ENCODE results near the gene THRB. TPM values are rescaled to one million over a fixed set of nuclear protein-coding genes. Genes with fewer than 3 reads are reported as not detected.
A peak's percentile ranks its signal among the peaks of the same experiment; 100 is the strongest.

Gene THRB
- total RNA-seq, 4 donors from 2014 or later: 3.7 to 11.3 (median 6.1) TPM

- intact Hi-C loops (cut with DNase I): no loop called here
- no peak overlapping the region for H3K4me3 ChIP-seq
- TF ChIP-seq, protein P1, sequence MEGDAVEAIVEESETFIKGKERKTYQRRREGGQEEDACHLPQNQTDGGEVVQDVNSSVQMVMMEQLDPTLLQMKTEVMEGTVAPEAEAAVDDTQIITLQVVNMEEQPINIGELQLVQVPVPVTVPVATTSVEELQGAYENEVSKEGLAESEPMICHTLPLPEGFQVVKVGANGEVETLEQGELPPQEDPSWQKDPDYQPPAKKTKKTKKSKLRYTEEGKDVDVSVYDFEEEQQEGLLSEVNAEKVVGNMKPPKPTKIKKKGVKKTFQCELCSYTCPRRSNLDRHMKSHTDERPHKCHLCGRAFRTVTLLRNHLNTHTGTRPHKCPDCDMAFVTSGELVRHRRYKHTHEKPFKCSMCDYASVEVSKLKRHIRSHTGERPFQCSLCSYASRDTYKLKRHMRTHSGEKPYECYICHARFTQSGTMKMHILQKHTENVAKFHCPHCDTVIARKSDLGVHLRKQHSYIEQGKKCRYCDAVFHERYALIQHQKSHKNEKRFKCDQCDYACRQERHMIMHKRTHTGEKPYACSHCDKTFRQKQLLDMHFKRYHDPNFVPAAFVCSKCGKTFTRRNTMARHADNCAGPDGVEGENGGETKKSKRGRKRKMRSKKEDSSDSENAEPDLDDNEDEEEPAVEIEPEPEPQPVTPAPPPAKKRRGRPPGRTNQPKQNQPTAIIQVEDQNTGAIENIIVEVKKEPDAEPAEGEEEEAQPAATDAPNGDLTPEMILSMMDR (IDR thresholded peaks at IDR 0.05): no peak
- no peak for TF ChIP-seq POLR2A (IDR thresholded peaks at IDR 0.05)
- DNase-seq: no peak
- no peaks in the 10 kb centered on the region for H3K36me3 ChIP-seq
- no peak overlapping the region for H3K27ac ChIP-seq
- peaks cover 0 to 10% (median 0%) of the 10 kb centered on the region in 3 donors for H3K4me1 ChIP-seq
- no peaks in the 10 kb centered on the region for H3K27me3 ChIP-seq
- WGBS, 2 donors: 83 to 89% methylated on average over 6 of the region's 6 CpGs
- H3K9me3 ChIP-seq: no peaks in the 10 kb centered on the region
Measured at GRCh38 chr3:24357635-24358034, 137.0 kb downstream of the THRB start.

GRCh38 chr3:24355806-24356205 lies 138.8 kb downstream of the THRB start:
- no peaks in the 10 kb centered on the region for H3K27me3 ChIP-seq
- no peaks in the 10 kb centered on the region for H3K9me3 ChIP-seq

GRCh38 chr3:24354230-24354629 lies 140.4 kb downstream of the THRB start:
- no peak overlapping the region for H3K27ac ChIP-seq
- no peaks in the 10 kb centered on the region for H3K27me3 ChIP-seq
- peaks cover 0 to 22% (median 0%) of the 10 kb centered on the region in 3 donors for H3K4me1 ChIP-seq
- intact Hi-C loops (cut with DNase I): no loop called here
- no peak for DNase-seq
- no peak overlapping the region for H3K4me3 ChIP-seq
- no peak for TF ChIP-seq POLR2A (IDR thresholded peaks at IDR 0.05)
- TF ChIP-seq, protein P1 (IDR thresholded peaks at IDR 0.05): no peak
- H3K36me3 ChIP-seq: no peaks in the 10 kb centered on the region
- H3K9me3 ChIP-seq: no peaks in the 10 kb centered on the region

More at GRCh38 chr3:24355806-24356205, 138.8 kb downstream of the THRB start:
- no peak for DNase-seq
- H3K4me1 ChIP-seq: peaks cover 0 to 22% (median 0%) of the 10 kb centered on the region in 3 donors
- TF ChIP-seq, protein P1 (IDR thresholded peaks at IDR 0.05): no peak
- TF ChIP-seq POLR2A (IDR thresholded peaks at IDR 0.05): no peak
- H3K27ac ChIP-seq: no peak overlapping the region
- H3K36me3 ChIP-seq: no peaks in the 10 kb centered on the region
- intact Hi-C loops (cut with DNase I): no loop called here
- H3K4me3 ChIP-seq: no peak overlapping the region

- intact Hi-C loops (cut with DNase I): no loop called here
- WGBS, 2 donors: 79 to 85% methylated on average over 3 of the region's 3 CpGs
- H3K9me3 ChIP-seq: no peaks in the 10 kb centered on the region
Measured at GRCh38 chr3:24352893-24353553, 141.6 kb downstream of the THRB start.

GRCh38 chr3:24351779-24352469 lies 142.7 kb downstream of the THRB start:
- Histone ChIP-seq H3K36me3 (no peaks in the 10 kb centered on the region), H3K9me3 (no peaks in the 10 kb centered on the region), H3K4me3 (no peak overlapping the region), H3K27ac (peak overlapping the region in 2 of 4 donors; percentile 3 to 47), H3K27me3 (no peaks in the 10 kb centered on the region), H3K4me1 (peaks cover 0 to 16% (median 0%) of the 10 kb centered on the region in 3 donors)
- whole genome bisulfite sequencing, 2 donors: 35 to 50% methylated on average over 4 of the region's 4 CpGs
- no peak for TF ChIP-seq POLR2A (IDR thresholded peaks at IDR 0.05)
- TF ChIP-seq, protein P1 (IDR thresholded peaks at IDR 0.05): no peak
- DNase-seq: no peak
- intact Hi-C loops (cut with DNase I): no loop called here

More at GRCh38 chr3:24352893-24353553, 141.6 kb downstream of the THRB start:
- Histone ChIP-seq H3K4me1 (peaks cover 0 to 19% (median 0%) of the 10 kb centered on the region in 3 donors), H3K27me3 (no peaks in the 10 kb centered on the region), H3K36me3 (no peaks in the 10 kb centered on the region), H3K27ac (no peak overlapping the region), H3K4me3 (no peak overlapping the region)
- DNase-seq: no peak
- TF ChIP-seq, protein P1 (IDR thresholded peaks at IDR 0.05): no peak
- TF ChIP-seq POLR2A (IDR thresholded peaks at IDR 0.05): no peak

Data from esophagus squamous epithelium (tissue), 5 donors.